HG02571 (cell line): Measurements from ENCODE around the gene ARID3C.

ENCODE experiments used
- ATAC-seq: cut with Tn5 transposase; IDR thresholded peaks from one replicate; pipeline ENCODE4 v1.9.1; 2021; ENCODE audit warnings: mild to moderate bottlenecking, moderate library complexity; ENCODE audit not compliant: unreplicated experiment

Gene ARID3C

GRCh38 chr9:34628656-34629490 is at the start of gene ARID3C:
Gene ARID3C, minus strand, starts transcription at chr9:34629066. Its CDS starts 1,052 bp downstream, at chr9:34628014.
- no peak for ATAC-seq

- ATAC-seq: no peak
Measured at GRCh38 chr9:34675869-34676268, 47.0 kb upstream of the ARID3C start.

- no peak for ATAC-seq
Measured at GRCh38 chr9:34675048-34675714, 46.3 kb upstream of the ARID3C start.

GRCh38 chr9:34674440-34674839 is 45.6 kb upstream of the ARID3C start:
- no peak for ATAC-seq

- ATAC-seq: no peak
Measured at GRCh38 chr9:34671307-34671706, 42.4 kb upstream of the ARID3C start.

- ATAC-seq: no peak
Measured at GRCh38 chr9:34669809-34670562, 41.1 kb upstream of the ARID3C start.

- ATAC-seq: peak; percentile 64
Measured at GRCh38 chr9:34665381-34666250, 36.8 kb upstream of the ARID3C start.

GRCh38 chr9:34665067-34665380 is 36.2 kb upstream of the ARID3C start:
- ATAC-seq: no peak

- ATAC-seq: peak; percentile 62
Measured at GRCh38 chr9:34664281-34665066, 35.6 kb upstream of the ARID3C start.

- no peak for ATAC-seq
Measured at GRCh38 chr9:34663303-34663605, 34.4 kb upstream of the ARID3C start.

- ATAC-seq: no peak
Measured at GRCh38 chr9:34662526-34663302, 33.8 kb upstream of the ARID3C start, which contains the start of gene CCL27. Gene CCL27, minus strand, starts transcription at chr9:34662657. Its CDS starts 24 bp downstream, at chr9:34662633.

GRCh38 chr9:34659592-34660253 is 30.9 kb upstream of the ARID3C start:
- no peak for ATAC-seq

GRCh38 chr9:34658461-34658860 is 29.6 kb upstream of the ARID3C start:
- ATAC-seq: no peak

- no peak for ATAC-seq
Measured at GRCh38 chr9:34656992-34657391, 28.1 kb upstream of the ARID3C start.

GRCh38 chr9:34655394-34655793 is 26.5 kb upstream of the ARID3C start:
- no peak for ATAC-seq

- ATAC-seq: no peak
Measured at GRCh38 chr9:34654323-34655051, 25.6 kb upstream of the ARID3C start.

- no peak for ATAC-seq
Measured at GRCh38 chr9:34653151-34654072, 24.5 kb upstream of the ARID3C start.
